GM23338 (cell line): Measurements from ENCODE around the gene SENP8. TPM values are rescaled to one million over a fixed set of nuclear protein-coding genes. Genes with fewer than 3 reads are reported as not detected.

Experiments used
- ATAC-seq: fragments of 200-7000 bp; cut with Tn5 transposase; 3 replicates; pipeline ENCODE4 v1.9.1; 2020
- DNase-seq: peaks from one replicate; pipeline ENCODE4 v3.0.0-alpha.2; 2015; ENCODE audit warnings: low spot score
- H2AFZ ChIP-seq: fragments of 200-600 bp; sonication (generic); 2 replicates; pipeline ENCODE4 v1.8.0; 2016; ENCODE audit warnings: antibody characterized with exemption, mild to moderate bottlenecking, moderate library complexity
- H3F3A ChIP-seq: fragments of 200-600 bp; sonication (generic); replicated peaks from 2 replicates; pipeline ENCODE4 v1.8.0; 2017; ENCODE audit warnings: antibody characterized with exemption, mixed run types, low read depth
- H3K27ac ChIP-seq: fragments of 200-600 bp; sonication (generic); 2 replicates; pipeline ENCODE4 v1.6.1; 2016; ENCODE audit warnings: low read depth
- H3K27me3 ChIP-seq: fragments of 200-600 bp; sonication (generic); 2 replicates; pipeline ENCODE4 v1.8.0; 2016; ENCODE audit warnings: mild to moderate bottlenecking, mixed run types, moderate library complexity; ENCODE audit not compliant: insufficient read depth
- H3K36me3 ChIP-seq: fragments of 200-600 bp; sonication (generic); 2 replicates; pipeline ENCODE4 v1.8.0; 2016; ENCODE audit warnings: mild to moderate bottlenecking; ENCODE audit not compliant: insufficient read depth
- H3K4me1 ChIP-seq: fragments of 200-600 bp; sonication (generic); 2 replicates; pipeline ENCODE4 v1.8.0; 2016; ENCODE audit warnings: mild to moderate bottlenecking, moderate library complexity; ENCODE audit not compliant: insufficient read depth
- H3K4me2 ChIP-seq: fragments of 200-600 bp; sonication (generic); 2 replicates; pipeline ENCODE4 v1.7.1; 2017; ENCODE audit warnings: mixed run types
- H3K4me3 ChIP-seq: fragments of 200-600 bp; sonication (generic); 2 replicates; pipeline ENCODE4 v1.6.1; 2016; ENCODE audit warnings: mixed run types
- H3K79me2 ChIP-seq: fragments of 200-600 bp; sonication (generic); replicated peaks from 2 replicates; pipeline ENCODE4 v1.8.0; 2017; ENCODE audit warnings: mild to moderate bottlenecking; ENCODE audit not compliant: insufficient read depth
- H3K9me2 ChIP-seq: fragments of 200-600 bp; sonication (generic); 2 replicates; pipeline ENCODE4 v1.8.0; 2017; ENCODE audit not compliant: insufficient read depth
- H4K20me1 ChIP-seq: fragments of 200-600 bp; sonication (generic); replicated peaks from 2 replicates; pipeline ENCODE4 v1.8.0; 2017; ENCODE audit warnings: mild to moderate bottlenecking; ENCODE audit not compliant: insufficient read depth
- H3K27ac Mint-ChIP-seq: 2 replicates; pipeline ENCODE4 v1.8.0; 2020; ENCODE audit warnings: inconsistent platforms, mild to moderate bottlenecking, moderate library complexity, mixed read lengths
- H3K27me3 Mint-ChIP-seq: 3 replicates; pipeline ENCODE4 v1.8.0; 2022; ENCODE audit warnings: low read depth, mild to moderate bottlenecking, moderate library complexity, mixed read lengths, inconsistent platforms; ENCODE audit not compliant: insufficient read depth, poor library complexity
- H3K36me3 Mint-ChIP-seq: 3 replicates; pipeline ENCODE4 v1.8.0; 2021; ENCODE audit warnings: low read depth, mild to moderate bottlenecking, inconsistent platforms, moderate library complexity, mixed read lengths
- H3K4me1 Mint-ChIP-seq: 3 replicates; pipeline ENCODE4 v1.8.0; 2020; ENCODE audit warnings: mild to moderate bottlenecking, inconsistent platforms, mixed read lengths
- H3K4me3 Mint-ChIP-seq: 3 replicates; pipeline ENCODE4 v1.8.0; 2021; ENCODE audit warnings: moderate library complexity, mild to moderate bottlenecking, inconsistent platforms, mixed read lengths
- H3K9me3 Mint-ChIP-seq: 3 replicates; pipeline ENCODE4 v1.8.0; 2020; ENCODE audit warnings: moderate library complexity, mild to moderate bottlenecking, inconsistent platforms, mixed read lengths
- CREB1 ChIP-seq: fragments of 250-450 bp; sonication (Bioruptor Pico); IDR thresholded peaks from 2 replicates; pipeline ENCODE4 v1.5.0; 2020; ENCODE audit warnings: low read depth, mild to moderate bottlenecking, moderate library complexity
- EZH2phosphoT487 ChIP-seq: fragments of 200-600 bp; sonication (generic); IDR thresholded peaks from one replicate; pipeline ENCODE4 v1.8.1; 2018; ENCODE audit warnings: antibody characterized with exemption; ENCODE audit not compliant: unreplicated experiment
- JUNB ChIP-seq: IDR thresholded peaks from one replicate; pipeline ENCODE4 v1.6.1; 2016; ENCODE audit warnings: antibody characterized with exemption; ENCODE audit not compliant: unreplicated experiment
- NANOG ChIP-seq: IDR thresholded peaks from 2 replicates; pipeline ENCODE4 v1.6.1; 2016; ENCODE audit warnings: antibody characterized with exemption, borderline replicate concordance
- STAT1 ChIP-seq: IDR thresholded peaks from one replicate; pipeline ENCODE4 v1.6.1; 2016; ENCODE audit warnings: antibody characterized with exemption; ENCODE audit not compliant: unreplicated experiment
- ZNF114 ChIP-seq: fragments of 250-450 bp; sonication (Bioruptor Pico); IDR thresholded peaks from 2 replicates; pipeline ENCODE4 v1.5.0; 2020; ENCODE audit warnings: mild to moderate bottlenecking, moderate library complexity
- ZNF331 ChIP-seq: fragments of 250-450 bp; sonication (Bioruptor Pico); IDR thresholded peaks from 2 replicates; pipeline ENCODE4 v1.5.0; 2020; ENCODE audit warnings: low read depth, mild to moderate bottlenecking, moderate library complexity
- polyA plus RNA-seq: library from polyadenylated mRNA; unstranded; fragments of >200 nt; fragmentation: Nextera tagmentation; extraction: Ambion mirVana; gene quantifications from 2 replicates; pipeline ENCODE4 v1.2.1, GENCODE V29; 2016
- total RNA-seq: library from RNA; depleted of rRNA; stranded (reverse); fragments of >200 nt; shearing (Covaris generic); gene quantifications from 2 replicates; pipeline ENCODE4 v1.2.3, GENCODE V29; 2014
- TF ChIP-seq, protein P1 (sequence below): fragments of 250-450 bp; sonication (Bioruptor Pico); IDR thresholded peaks from 2 replicates; pipeline ENCODE4 v1.5.0; 2020; ENCODE audit warnings: mild to moderate bottlenecking, moderate library complexity

SENP8 gene
- total and polyA plus RNA-seq, 2 experiments from 2014 or later: 3.1 to 7.7 TPM

DNA sequence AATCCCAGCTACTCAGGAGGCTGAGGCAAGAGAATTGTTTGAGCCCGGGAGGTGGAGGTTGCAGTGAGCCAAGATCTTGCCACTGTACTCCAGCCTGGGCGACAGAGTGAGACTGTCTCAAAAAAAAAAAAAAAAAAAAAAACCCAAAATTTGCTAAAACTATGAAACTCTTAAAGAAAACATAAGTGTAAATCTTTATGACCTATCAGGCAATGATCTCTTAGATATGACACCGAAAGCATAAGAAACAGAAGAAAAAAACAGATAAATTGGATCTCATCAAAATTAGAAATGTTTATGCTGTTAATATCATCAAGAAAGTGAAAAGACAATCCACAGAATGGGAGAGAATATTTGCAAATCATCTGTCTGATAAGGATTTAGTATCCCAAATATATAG, 64.0 kb downstream of the SENP8 start:
- peaks cover 14% of the 10 kb centered on the region for H3K27me3 Mint-ChIP-seq
- Histone ChIP-seq H3K9me2 (no peaks in the 10 kb centered on the region), H3K27ac (no peak overlapping the region), H3K79me2 (no peaks in the 10 kb centered on the region), H2AFZ (no peak overlapping the region), H3K4me1 (peaks cover 4% of the 10 kb centered on the region), H3F3A (0 out of 2 replicates have a peak, but pooled peaks cover 7% of the 10 kb centered on the region), H3K4me2 (no peak overlapping the region), H3K4me3 (no peak overlapping the region), H4K20me1 (no peaks in the 10 kb centered on the region), H3K36me3 (no peaks in the 10 kb centered on the region), H3K27me3 (peaks cover 17% of the 10 kb centered on the region; the same call in 1 of the 2 replicates)
- TF ChIP-seq JUNB (no peak), STAT1 (no peak), EZH2phosphoT487 (no peak), ZNF331 (CRISPR knock-in tag) (no peak), ZNF114 (no peak)
- TF ChIP-seq, protein P1, sequence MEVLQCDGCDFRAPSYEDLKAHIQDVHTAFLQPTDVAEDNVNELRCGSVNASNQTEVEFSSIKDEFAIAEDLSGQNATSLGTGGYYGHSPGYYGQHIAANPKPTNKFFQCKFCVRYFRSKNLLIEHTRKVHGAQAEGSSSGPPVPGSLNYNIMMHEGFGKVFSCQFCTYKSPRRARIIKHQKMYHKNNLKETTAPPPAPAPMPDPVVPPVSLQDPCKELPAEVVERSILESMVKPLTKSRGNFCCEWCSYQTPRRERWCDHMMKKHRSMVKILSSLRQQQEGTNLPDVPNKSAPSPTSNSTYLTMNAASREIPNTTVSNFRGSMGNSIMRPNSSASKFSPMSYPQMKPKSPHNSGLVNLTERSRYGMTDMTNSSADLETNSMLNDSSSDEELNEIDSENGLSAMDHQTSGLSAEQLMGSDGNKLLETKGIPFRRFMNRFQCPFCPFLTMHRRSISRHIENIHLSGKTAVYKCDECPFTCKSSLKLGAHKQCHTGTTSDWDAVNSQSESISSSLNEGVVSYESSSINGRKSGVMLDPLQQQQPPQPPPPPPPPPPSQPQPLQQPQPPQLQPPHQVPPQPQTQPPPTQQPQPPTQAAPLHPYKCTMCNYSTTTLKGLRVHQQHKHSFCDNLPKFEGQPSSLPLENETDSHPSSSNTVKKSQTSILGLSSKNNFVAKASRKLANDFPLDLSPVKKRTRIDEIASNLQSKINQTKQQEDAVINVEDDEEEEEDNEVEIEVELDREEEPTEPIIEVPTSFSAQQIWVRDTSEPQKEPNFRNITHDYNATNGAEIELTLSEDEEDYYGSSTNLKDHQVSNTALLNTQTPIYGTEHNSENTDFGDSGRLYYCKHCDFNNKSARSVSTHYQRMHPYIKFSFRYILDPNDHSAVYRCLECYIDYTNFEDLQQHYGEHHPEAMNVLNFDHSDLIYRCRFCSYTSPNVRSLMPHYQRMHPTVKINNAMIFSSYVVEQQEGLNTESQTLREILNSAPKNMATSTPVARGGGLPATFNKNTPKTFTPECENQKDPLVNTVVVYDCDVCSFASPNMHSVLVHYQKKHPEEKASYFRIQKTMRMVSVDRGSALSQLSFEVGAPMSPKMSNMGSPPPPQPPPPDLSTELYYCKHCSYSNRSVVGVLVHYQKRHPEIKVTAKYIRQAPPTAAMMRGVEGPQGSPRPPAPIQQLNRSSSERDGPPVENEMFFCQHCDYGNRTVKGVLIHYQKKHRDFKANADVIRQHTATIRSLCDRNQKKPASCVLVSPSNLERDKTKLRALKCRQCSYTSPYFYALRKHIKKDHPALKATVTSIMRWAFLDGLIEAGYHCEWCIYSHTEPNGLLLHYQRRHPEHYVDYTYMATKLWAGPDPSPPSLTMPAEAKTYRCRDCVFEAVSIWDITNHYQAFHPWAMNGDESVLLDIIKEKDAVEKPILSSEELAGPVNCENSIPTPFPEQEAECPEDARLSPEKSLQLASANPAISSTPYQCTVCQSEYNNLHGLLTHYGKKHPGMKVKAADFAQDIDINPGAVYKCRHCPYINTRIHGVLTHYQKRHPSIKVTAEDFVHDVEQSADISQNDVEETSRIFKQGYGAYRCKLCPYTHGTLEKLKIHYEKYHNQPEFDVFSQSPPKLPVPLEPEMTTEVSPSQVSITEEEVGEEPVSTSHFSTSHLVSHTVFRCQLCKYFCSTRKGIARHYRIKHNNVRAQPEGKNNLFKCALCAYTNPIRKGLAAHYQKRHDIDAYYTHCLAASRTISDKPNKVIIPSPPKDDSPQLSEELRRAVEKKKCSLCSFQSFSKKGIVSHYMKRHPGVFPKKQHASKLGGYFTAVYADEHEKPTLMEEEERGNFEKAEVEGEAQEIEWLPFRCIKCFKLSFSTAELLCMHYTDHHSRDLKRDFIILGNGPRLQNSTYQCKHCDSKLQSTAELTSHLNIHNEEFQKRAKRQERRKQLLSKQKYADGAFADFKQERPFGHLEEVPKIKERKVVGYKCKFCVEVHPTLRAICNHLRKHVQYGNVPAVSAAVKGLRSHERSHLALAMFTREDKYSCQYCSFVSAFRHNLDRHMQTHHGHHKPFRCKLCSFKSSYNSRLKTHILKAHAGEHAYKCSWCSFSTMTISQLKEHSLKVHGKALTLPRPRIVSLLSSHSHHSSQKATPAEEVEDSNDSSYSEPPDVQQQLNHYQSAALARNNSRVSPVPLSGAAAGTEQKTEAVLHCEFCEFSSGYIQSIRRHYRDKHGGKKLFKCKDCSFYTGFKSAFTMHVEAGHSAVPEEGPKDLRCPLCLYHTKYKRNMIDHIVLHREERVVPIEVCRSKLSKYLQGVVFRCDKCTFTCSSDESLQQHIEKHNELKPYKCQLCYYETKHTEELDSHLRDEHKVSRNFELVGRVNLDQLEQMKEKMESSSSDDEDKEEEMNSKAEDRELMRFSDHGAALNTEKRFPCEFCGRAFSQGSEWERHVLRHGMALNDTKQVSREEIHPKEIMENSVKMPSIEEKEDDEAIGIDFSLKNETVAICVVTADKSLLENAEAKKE (CRISPR knock-in tag): no peak
- no peak overlapping the region for H3K4me3 Mint-ChIP-seq
- ATAC-seq: no peak
- no peaks in the 10 kb centered on the region for H3K9me3 Mint-ChIP-seq
- peaks cover 19% of the 10 kb centered on the region; the same call in 2 of the 3 replicates for H3K4me1 Mint-ChIP-seq
- no peaks in the 10 kb centered on the region for H3K36me3 Mint-ChIP-seq
- no peak overlapping the region for H3K27ac Mint-ChIP-seq
- no peak for DNase-seq

GRCh38 chr15:72182673-72183072, 64.5 kb downstream of the SENP8 start:
- H3F3A ChIP-seq: 0 out of 2 replicates have a peak, but pooled peaks cover 7% of the 10 kb centered on the region
- H3K79me2 ChIP-seq: no peaks in the 10 kb centered on the region
- H4K20me1 ChIP-seq: no peaks in the 10 kb centered on the region
- H3K27ac ChIP-seq: no peak overlapping the region
- H3K36me3 ChIP-seq: no peaks in the 10 kb centered on the region
- H2AFZ ChIP-seq: no peak overlapping the region
- H3K4me2 ChIP-seq: no peak overlapping the region
- H3K4me1 ChIP-seq: peaks cover 4% of the 10 kb centered on the region
- TF ChIP-seq CREB1 (CRISPR knock-in tag): no peak
- TF ChIP-seq NANOG: no peak
- no peak for TF ChIP-seq ZNF114
- no peak for ATAC-seq
- H3K27me3 ChIP-seq: peaks cover 17% of the 10 kb centered on the region; the same call in 1 of the 2 replicates
- peaks cover 15% of the 10 kb centered on the region; the same call in 2 of the 3 replicates for H3K4me1 Mint-ChIP-seq
- no peak overlapping the region for H3K4me3 ChIP-seq
- DNase-seq: no peak
- no peak overlapping the region for H3K4me3 Mint-ChIP-seq
- H3K27me3 Mint-ChIP-seq: peaks cover 14% of the 10 kb centered on the region
- H3K36me3 Mint-ChIP-seq: no peaks in the 10 kb centered on the region
- H3K9me3 Mint-ChIP-seq: no peaks in the 10 kb centered on the region
- no peaks in the 10 kb centered on the region for H3K9me2 ChIP-seq
- H3K27ac Mint-ChIP-seq: no peak overlapping the region
